Stimulated activated CD4-positive, alpha-beta T cell treated with anti-CD3 and anti-CD28 coated beads, TNF-alpha, amount 100 ng/mL, for 48 hours (primary cell): ENCODE data around the gene NEK9.
"Not testable (repeated sequence)": the region's sequence is repeated elsewhere in the genome, so short reads cannot be mapped to it uniquely, and the experiment has no call there.

Source experiments
- DNase-seq, 3 donors: peaks; one replicate each; pipeline ENCODE4 v3.0.0-alpha.2; 2020; ENCODE audit warnings: low read depth in 3 of 3

NEK9 gene

DNA sequence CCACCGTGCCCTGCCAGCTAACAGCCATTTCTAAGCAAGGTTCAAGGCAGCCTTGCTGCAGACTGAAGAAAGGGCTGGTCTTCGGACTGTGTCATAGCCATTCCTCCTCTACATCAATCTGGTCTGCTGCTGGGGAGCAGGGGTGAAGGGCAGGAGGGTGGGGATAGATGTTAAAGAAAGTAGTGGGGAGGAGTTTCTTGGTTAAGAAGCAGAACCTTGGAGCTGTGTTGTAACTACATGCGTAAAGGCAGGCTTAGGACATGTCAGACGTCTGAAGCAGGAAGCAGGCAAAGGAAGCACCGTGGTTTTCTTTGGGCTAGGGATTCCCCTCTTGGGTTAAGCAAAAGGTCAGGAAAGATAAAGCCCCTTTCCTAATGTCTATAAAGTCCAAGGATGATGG lies 18.1 kb upstream of the NEK9 start:
- DNase-seq: no peak

DNA sequence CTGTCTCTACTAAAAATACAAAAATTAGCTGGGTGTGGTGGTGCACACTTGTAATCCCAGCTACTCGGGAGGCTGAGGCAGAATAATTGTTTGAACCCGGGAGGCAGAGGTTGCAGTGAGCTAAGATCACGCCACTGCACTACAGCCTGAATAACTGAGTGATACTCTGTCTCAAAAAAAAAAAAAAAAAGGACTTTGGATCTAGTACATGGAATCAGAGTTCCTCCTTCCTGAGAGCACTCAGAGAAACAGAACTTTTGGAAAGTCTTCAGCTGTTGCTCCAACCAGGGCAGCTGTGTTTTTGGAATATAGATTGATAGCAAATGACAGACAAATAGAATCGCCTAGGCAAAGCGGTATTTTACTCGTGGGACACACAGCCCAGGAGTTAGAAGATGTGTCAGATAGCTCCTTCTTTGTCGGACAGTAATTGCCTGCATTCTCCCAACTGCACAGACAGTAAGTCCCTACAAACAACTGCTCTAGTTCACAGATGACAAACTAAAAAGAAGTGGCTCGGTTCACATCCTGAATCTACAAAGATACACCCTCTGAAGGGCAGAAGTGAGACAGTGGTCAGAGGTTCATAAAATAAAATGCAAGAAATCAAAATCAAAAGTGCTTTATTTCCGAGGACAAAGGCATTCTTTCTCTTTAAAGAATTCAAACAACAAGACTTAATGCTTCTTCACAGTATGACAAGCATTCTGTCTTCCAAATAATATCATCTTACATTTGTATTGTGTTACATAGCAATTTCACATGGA lies 17.1 kb upstream of the NEK9 start:
- no peak for DNase-seq

DNA sequence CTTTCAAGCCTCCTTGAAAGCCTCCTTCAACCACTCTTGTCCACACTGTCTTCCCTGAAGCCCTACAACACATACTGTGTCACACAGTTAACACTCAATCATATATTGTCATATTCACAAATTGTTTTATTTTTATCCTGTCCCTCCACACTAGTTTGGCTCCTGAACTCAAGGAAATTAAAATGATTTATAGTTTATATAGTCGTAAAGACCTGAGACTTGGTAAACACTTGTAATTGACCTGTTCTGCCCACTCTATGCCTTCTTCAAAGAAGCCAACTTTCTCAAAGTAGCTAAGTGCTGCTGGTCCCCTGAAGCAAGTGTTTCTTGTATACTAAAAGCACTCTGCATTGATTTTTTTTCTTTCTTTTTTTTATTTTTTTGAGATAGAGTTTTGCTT lies 15.6 kb upstream of the NEK9 start:
- DNase-seq: no peak

DNA sequence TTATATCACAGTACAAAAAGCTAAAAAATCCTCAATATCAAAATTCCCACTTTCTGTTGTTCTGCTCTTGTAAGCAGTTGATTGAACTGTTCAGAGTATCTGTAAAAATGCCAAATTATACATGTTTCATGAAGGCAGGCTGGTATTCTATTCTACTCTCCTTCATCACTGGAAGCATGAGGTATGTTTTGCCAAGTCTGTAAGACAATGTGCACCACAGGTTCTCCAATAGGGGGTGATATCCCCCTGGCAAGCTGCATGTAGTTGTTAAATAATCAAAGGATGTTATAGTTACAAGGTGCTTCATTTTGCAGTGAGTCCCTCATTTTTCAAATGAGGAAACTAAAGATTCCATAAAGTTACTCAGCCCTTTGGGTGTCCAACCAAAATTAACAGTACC lies 15.1 kb upstream of the NEK9 start:
- no peak for DNase-seq

DNA sequence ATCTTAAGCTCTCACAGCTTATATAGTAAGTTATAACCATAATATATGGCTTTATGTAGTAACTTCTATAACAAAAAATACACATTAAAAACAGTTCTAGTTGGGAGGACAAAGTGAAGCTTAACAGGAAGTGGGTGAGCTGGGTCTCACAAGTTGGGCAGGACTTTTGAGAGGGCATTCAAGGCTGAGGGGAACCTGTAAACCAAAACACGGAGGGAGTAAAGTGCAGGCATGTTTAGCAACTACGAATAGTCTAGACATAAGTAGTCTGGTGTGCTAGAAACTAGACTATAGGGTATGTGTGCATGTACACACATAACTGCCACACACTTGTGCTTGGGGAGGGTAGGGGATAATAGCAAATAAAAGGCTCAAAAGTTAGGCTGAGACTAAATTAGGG lies 14.2 kb upstream of the NEK9 start:
- DNase-seq: no peak

DNA sequence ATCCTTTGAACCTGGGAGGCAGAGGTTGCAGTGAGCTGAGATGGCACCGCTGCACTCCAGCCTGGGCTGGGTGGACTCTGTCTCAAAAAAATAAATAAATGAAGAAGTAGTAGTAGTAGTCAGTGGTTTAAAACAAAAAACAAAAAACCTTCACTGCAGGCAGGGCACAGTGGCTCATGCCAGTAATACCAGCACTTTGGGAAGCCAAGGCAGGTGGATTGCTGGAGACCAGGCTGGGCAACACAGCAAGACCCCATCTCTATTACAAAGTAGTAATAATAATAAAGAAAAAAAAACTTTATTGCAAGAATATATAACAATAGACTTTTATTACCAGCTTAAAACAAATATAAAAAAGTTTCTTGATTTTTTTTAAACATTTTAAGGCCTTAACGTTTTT lies 13.8 kb upstream of the NEK9 start:
- DNase-seq: no peak

DNA sequence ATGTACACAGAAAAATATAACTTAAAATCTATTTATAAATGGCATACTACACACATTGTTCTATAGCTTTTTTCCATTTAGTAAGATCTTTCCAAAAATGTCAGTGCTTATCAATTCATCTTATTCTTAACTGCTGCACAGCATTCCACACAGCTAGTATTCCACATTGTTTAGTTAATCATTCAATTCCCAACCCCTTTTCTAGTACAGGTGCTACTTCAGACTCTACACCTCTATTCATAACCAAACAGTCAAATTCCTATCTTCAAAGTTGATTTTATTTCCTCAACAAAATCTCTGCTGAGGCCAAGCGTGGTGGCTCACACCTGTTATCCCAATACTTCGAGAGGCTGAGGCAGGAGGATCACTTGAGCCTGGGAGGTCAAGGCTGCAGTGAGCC lies 12.3 kb upstream of the NEK9 start:
- no peak for DNase-seq

DNA sequence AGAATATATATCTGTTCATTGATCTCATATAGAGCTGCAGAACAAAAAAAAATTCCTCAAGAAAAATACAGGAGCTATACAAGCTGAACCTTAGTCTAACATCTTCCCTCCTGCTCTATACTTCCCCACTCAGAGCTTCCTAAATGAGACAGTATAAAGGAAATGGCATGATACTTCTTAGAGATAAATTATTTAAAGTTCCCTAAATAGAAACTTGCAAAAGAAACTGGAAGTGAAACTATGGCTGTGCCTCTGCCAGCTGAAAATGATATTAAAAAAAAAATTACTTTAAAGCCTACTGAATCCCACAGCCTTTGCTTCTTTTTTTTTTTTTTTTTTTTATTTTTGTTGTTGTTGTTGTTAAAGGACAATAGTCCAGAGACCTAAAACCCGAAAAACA lies 11.6 kb upstream of the NEK9 start:
- no peak for DNase-seq

DNA sequence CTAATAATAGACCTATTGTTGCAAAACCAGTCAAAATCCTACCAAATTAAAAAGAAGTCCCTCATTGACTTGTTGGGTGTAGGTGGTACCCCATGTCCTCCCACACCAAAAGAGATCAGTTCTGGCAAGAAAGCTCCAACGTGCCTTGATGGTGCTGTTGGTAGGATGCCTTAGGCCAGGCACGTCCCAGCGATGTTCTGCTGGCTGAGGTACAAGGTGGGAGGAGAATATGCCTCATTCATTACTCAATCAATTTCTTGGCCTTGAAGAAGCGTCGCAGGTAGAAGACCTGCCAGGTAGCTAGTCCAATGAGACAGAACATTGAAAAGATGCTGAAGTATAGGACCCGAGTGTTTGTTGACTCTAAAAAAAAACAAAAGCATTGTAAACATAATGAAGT lies 7.8 kb upstream of the NEK9 start:
- DNase-seq: no peak

DNA sequence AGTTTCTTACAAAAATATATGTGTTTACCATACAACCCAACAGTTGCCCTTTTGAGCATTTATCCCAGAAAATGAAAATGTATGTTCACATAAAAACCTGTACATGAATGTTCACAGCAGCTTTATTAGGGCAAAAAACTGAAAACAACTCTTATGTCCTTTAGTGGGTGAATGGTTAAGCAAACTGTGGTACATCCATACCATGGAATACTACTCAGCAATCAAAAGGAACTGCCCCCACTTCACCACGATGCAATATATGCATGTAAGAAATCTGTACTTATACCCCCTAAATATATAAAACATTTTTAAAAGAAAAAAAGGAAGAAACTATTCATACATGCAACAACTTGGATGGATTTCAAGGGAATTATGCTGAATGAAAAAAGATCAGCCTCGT lies 6.7 kb upstream of the NEK9 start:
- DNase-seq: no peak

DNA sequence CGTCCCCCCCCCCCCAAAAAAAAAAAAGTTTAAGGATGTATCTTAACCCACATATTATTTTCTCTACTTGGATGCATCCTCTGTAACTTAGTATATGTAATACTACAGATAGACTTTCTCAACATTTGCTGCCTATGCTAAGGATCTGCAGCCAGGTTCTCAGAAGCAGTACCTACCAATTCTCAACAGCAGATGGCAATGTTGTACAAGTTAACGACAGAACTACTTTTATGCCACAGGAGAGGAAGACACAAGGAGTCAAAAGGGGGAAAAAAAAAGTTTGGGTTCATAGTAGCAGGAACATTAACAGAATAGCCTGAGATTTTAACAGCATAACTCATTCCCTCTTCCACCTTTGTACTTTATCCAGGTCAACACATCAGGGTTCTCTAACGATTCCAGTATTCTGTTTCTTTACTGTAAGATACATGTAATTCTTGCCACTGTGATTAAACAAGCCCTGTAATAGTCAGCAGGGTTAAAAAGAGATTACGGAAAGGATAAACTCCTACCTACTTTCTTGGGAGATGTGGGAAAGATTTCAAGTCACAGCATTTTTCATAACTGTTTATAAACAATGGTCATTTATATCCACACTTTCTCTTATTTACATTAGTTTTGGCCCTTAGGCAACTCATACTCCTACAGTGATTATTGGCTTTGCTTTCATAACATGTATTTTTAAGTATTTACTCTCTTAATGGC lies 5.7 kb upstream of the NEK9 start:
- DNase-seq: peak in 1 of 3 donors; percentile 54

DNA sequence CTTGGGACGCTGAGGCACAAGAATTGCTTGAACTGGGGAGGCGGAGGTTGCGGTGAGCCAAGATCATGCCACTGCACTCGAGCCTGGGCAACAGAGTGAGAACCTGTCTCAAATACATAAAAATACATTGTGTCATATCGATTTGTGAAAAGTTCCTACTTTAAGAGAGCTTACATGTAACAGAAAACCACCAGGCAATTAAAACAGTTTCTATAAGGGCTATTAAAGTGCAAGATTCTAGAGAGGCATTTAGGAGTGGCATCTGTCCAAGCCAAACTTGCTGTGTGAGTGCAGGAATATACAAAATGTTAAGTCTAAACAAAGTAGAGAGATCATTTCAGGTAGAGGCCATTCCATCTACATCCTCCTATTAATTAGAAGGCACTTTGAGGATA lies 1.7 kb upstream of the NEK9 start:
- DNase-seq: no peak

DNA sequence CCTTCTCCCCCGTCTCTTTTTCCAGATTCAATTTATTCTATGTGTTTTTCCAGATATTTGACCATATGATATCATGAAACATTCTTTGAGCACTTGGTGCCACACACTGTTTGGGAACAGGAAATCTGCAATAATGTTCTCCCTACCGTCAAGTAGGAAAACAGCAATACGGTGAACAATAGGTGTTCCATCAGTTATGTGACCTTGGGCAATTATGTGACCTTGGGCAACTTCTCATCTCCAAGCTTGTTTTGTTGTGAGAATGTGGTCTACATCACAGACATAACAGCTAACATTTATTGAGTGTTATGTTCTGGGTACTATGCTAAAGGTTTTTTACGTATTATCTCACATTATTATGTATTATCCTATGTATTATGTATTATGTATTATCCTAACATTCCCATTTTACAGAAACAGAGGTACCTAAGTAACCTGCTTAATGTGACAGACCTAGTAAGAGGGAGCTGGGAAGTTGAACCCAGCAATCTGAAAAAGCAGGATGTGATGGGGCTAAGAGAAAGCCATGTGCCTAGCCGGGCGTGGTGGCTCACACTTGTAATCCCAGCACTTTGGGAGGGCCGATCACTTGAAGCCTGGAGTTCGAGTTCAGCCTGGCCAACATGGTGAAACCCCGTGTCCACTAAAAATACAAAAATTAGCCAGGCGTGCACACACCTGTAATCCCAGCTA lies 1.2 kb upstream of the NEK9 start:
- DNase-seq: no peak

DNA sequence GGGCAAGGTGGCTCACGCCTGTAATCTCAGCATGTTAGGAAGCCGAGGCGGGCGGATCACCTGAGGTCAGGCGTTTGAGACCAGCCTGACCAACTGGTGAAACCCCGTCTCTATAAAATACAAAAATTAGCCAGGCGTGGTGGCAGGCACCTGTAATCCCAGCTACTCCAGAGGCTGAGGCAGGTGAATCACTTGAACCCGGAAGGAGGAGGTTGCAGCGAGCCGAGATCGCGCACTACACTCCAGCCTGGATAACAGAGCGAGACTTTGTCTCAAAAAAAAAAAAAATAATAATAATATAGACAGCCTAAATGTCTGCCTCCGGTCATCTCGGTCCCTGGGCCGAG lies 599 bp upstream of the NEK9 start:
- DNase-seq: not testable (repeated sequence)

DNA sequence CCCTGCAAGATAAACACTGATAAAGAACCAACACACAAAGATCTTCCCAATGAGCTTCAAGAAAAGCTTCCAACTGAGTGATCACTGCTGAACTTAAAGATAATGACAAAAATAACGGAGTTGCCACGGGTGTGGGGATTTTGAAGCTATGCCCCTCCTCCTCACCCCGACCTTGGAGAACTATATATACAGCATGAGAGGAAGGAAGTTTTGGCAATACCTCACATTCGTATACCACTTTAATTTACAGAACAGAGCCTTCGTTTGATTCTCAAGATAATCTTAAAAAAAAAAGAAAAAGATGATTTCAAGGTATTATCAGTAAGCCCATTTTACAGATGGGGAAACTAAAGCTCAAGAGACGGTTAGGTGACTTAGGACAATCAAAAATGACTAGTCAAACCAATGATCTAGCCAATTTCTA lies 715 bp downstream of the NEK9 start:
- DNase-seq: no peak

DNA sequence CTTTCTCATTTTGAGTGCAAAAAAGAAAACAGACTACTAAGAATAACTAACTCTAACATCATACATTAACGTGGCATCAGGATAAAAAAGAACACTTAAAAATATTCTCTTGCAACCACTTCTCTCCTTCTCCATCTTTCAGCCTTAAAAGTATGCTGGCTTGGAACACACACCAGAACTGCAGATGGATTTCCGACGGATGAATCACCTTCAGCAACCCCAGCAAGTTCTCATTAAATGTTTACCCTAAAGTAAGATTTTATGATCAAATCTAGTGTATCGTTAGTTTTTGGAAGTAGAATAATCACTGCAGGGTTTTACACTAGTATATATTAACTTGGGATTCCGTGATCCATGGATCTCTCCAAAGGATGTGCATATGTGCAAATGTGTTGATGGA lies 1.2 kb downstream of the NEK9 start:
- no peak for DNase-seq

DNA sequence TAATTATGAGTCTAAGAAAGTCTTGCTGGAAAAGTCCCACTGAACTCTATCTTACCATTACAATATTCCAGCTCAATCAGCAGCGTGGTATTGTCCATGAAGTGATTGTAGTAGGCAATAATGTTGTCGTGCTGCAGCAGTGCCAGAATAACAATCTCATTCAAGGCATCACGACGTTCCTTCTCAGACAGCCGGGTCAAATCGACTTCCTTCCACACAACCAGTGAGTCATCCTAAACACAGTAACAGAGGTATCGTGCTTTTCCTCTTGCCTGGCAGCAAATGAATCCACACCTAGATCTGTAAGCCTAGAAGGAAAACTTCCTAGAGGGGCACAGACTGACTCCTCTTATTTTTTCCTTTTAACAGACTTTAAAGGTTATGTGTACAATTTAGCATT lies 2.9 kb downstream of the NEK9 start:
- peak in 1 of 3 donors; percentile 8 for DNase-seq

DNA sequence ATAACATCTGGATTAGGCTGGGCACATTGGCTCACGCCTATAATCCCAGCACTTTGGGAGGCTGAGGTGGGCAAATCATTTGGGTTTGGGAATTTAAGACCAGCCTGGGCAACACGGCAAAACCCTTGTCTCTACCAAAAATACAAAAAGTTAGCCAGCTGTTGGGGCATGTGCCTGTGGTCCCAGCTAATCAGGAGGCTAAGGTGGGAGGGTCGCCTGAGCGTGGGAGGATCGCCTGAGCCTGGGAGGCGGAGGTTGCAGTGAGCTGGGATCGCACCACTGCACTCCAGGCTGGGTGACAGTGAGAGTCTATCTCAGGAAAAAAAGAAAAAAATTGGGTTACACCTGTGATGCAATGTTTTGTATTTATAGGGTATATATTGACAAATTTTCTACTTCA lies 5.3 kb downstream of the NEK9 start:
- DNase-seq: no peak

DNA sequence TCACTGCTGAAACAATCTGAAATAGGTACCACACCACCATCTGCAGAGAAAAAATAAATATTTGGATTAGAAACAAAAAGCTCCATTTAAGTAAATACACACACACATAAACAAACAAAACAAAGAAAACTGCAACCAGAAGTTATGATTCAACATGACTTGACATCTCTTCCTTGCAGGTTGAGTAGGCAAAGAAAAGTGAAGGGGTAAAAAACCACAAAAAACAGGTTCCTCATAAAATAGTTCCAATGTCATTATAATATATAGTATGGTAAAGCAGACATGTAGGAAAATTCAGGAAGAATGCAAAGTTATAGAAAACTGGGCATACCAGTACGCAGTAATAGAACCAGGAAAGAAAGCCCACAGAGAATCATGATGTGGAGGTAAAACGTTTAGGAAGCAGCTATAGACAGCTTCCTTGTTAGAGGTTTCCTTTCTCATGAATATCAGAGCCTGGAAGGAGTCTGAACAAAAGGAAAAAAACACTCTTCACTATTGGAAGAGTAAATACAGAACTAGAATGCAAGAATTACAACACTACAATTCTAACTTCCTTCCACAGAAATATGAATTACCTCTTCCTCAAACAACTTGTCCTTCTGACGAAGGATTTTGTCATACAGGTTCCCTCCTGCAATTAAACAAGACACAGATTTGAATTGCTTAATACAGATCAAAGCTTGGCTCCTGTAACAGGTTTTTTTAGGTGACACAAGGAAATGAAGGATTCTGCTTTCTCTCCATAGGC lies 6.1 kb downstream of the NEK9 start:
- no peak for DNase-seq

DNA sequence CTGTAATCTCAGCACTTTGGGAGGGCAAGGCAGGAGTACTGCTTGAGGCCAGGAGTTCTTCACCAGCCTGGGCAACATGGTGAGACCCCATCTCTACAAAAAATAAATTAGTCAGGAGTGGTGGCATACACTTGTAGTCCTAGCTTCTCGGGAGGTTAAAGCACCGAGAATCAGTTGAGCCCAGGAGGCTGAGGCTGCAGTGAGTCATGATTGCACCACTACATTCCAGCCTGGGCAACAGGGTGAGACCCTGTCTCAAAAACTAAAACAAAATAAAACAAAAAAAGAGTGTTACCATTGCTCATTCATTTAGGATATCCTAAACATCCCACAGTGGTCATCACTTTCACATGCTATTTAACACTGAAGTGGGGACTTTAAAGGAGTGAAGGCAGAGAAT lies 7.8 kb downstream of the NEK9 start:
- no peak for DNase-seq

DNA sequence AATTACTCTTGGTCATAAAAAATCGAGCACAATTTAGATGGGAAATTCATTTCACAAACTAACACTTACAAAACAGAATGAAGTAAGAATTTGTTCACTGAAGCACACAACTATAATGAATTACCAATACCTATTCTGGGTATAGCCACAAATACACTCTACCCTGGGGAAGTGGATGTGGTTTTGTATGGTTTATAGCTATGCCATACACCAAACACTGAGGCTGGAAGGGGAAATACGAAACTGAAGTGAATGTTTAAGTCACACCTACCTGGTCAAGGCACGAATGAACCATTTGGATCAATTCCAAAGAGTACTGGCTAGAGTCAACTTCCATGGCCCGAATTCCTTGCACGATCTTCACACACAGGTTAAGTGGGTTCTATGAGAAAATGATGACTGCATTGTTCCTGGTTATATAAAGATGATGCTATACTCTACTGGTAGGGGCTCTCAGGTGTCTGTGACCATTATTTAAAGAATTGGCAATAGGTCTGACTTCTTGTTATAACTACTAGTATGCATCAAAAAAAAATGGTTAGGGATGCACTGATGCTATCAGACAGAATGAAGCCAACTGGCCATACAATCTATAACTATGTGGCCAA lies 12.8 kb downstream of the NEK9 start:
- DNase-seq: no peak

DNA sequence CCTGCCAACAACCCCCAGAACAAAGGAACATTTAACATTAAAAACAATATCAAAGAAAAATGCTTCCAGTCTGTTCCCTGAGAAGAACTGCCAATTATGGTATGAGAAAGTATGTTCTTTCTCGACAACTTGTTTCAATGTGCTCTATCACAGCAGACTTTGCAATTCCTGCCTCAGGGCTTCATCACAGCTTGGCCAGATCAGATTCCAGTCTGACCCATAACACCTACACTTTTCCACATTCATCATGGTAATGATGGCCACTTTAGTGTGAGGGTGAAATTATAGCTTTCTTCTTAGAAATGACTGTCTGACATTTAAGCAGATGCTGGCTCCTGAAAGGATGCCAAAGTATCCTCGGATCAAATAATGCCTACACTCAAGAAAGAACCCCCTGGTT lies 17.0 kb downstream of the NEK9 start:
- DNase-seq: no peak
